Right forelimb (tissue), 1 donor: ENCODE results near the gene DDX56.
"Not testable (repeated sequence)": the region's sequence is repeated elsewhere in the genome, so short reads cannot be mapped to it uniquely, and the experiment has no call there.

ENCODE experiments used
- DNase-seq: peaks from one replicate; pipeline ENCODE4 v3.0.0-alpha.2; 2018

Gene DDX56

GRCh38 chr7:44595934-44596635, 22.4 kb upstream of the DDX56 start:
- no peak for DNase-seq

- DNase-seq: no peak
These were observed 17.2 kb upstream of the DDX56 start for GRCh38 chr7:44590910-44591309.

GRCh38 chr7:44587843-44588711, 14.4 kb upstream of the DDX56 start:
- DNase-seq: peak; percentile 62

GRCh38 chr7:44583146-44583865, 9.6 kb upstream of the DDX56 start:
- DNase-seq: no peak

GRCh38 chr7:44581879-44582603, 8.3 kb upstream of the DDX56 start, which contains the start of gene TMED4:
Gene TMED4, minus strand, starts transcription at chr7:44582231. Its CDS starts 25 bp downstream, at chr7:44582206.
- DNase-seq: peak; percentile 100

- no peak for DNase-seq
These were observed 7.5 kb upstream of the DDX56 start for GRCh38 chr7:44580945-44581878.

GRCh38 chr7:44576228-44576627, 2.5 kb upstream of the DDX56 start:
- DNase-seq: no peak

- no peak for DNase-seq
These were observed 1.3 kb upstream of the DDX56 start for GRCh38 chr7:44575054-44575453.

- no peak for DNase-seq
These were observed 672 bp upstream of the DDX56 start for GRCh38 chr7:44574287-44574872.

GRCh38 chr7:44572771-44573170, 937 bp downstream of the DDX56 start:
- no peak for DNase-seq

GRCh38 chr7:44569959-44570358, 3.7 kb downstream of the DDX56 start:
- no peak for DNase-seq

- no peak for DNase-seq
These were observed 4.7 kb downstream of the DDX56 start for GRCh38 chr7:44568771-44569560.

GRCh38 chr7:44567884-44568283, 5.8 kb downstream of the DDX56 start:
- DNase-seq: no peak

GRCh38 chr7:44566680-44567079, 7.0 kb downstream of the DDX56 start:
- no peak for DNase-seq

- no peak for DNase-seq
These were observed 7.7 kb downstream of the DDX56 start for GRCh38 chr7:44565795-44566559.

- peak; percentile 73 for DNase-seq
These were observed 8.5 kb downstream of the DDX56 start for GRCh38 chr7:44565097-44565794.

GRCh38 chr7:44564606-44565005, 9.1 kb downstream of the DDX56 start:
- no peak for DNase-seq

- no peak for DNase-seq
These were observed 10.5 kb downstream of the DDX56 start for GRCh38 chr7:44563171-44563679.

GRCh38 chr7:44562622-44562962, 11.1 kb downstream of the DDX56 start:
- not testable (repeated sequence) for DNase-seq
